GM10248 (cell line): ENCODE data around the gene TLE3.
A peak's percentile ranks its signal among the peaks of the same experiment; 100 is the strongest.

Experiments used
- CTCF ChIA-PET: fragments of 300-600 bp; sonication (Branson Sonifier 250); formaldehyde crosslinking; extraction: SDS; loops from one replicate; lab custom pipeline; 2021; ENCODE audit warnings: antibody characterized with exemption; lab: Yijun Ruan, JAX
- POLR2A ChIA-PET: fragments of 350-650 bp; sonication (Branson Sonifier 250); formaldehyde crosslinking; extraction: SDS; loops from one replicate; lab custom pipeline; 2020; ENCODE audit warnings: antibody characterized with exemption; lab: Yijun Ruan, JAX
- DNase-seq: peaks from one replicate; pipeline ENCODE4 v3.0.0; 2012; ENCODE audit errors: extremely low spot score
- CTCF ChIP-seq: IDR thresholded peaks from 2 replicates; pipeline ENCODE4 v1.5.1; 2012; ENCODE audit warnings: mild to moderate bottlenecking, low read depth; ENCODE audit errors: extremely low read depth, missing control alignments, control extremely low read depth

TLE3 gene

GRCh38 chr15:70038730-70039392 is 58.9 kb downstream of the TLE3 start:
- TF ChIP-seq CTCF = no peak
- POLR2A ChIA-PET = no interaction called here
- CTCF ChIA-PET = interaction anchor here (1.7 to 3.0 kb wide), 2 partner anchors 16 kb away, joined by 8 to 9 read pairs; no protein-coding TSS in a partner anchor
- DNase-seq = no peak

GRCh38 chr15:70037292-70037640 is 60.5 kb downstream of the TLE3 start:
- CTCF ChIA-PET = interaction anchor here (1.7 to 2.1 kb wide), 2 partner anchors 13 to 14 kb away, joined by 8 read pairs; no protein-coding TSS in a partner anchor

DNA sequence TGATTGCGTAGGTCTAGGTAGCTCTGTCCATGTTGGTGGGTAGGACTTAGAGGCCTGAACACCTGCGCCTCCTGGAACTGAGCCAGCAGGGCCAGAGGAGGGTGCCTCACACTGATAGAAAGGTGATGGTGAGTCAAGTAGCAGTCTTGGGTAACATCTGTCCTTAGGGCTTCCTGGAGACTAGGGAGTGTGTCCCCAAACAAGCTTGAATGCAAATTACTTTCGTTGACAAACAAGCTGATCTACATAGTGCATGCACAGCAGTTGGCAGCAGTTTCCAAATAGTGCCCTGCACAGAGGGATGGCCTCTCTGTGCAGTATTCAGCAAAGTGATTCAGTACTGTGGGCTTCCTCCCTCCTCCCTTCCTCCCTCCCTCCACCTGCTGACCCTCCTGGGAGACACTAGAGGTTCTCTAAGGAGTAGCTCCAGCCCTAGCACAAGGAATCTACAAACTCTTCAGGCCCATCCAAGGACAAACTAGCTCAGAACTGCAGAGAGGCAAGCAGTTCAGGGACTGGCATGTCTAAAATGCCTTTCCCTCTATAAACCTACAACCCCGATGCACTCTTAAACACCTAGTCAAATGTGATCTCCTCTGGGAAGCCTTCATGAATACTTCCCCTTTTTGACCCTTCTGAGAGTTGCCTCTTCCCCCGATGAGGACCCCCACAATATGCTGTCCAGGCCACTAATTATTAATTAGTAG is 61.0 kb downstream of the TLE3 start:
- DNase-seq = peak; percentile 78
- CTCF ChIA-PET = interaction anchor here (1.3 to 2.1 kb wide), 6 partner anchors 10 to 430 kb away, joined by 3 to 8 read pairs (median 4); no protein-coding TSS in a partner anchor
- TF ChIP-seq CTCF = no peak
- POLR2A ChIA-PET = interaction anchor here (0.6 to 0.8 kb wide), 2 partner anchors 13 to 22 kb away, joined by 3 to 4 read pairs; no protein-coding TSS in a partner anchor

More at GRCh38 chr15:70037292-70037640, 60.5 kb downstream of the TLE3 start:
- POLR2A ChIA-PET = interaction anchor here (0.6 to 0.8 kb wide), 2 partner anchors 14 to 22 kb away, joined by 3 to 4 read pairs; no protein-coding TSS in a partner anchor
- no peak for TF ChIP-seq CTCF
- no peak for DNase-seq

DNA sequence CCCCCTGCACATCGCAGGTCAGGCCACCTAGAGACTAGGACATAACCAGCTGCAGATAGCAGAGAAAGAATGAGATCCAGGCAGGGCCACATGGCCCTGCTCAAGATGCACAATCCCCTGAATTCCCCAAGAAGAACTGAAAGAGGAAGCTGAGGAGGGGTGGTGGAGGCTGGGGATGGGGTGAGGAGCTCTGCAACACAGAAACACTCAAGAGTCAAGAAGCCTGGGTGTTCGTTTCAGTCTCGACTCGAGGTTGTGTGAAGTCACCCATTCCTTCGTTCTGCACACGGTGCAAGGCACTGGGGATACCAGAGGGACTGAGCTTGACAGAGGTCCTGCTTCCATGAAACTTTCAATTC is 62.0 kb downstream of the TLE3 start:
- ChIA-PET POLR2A (interaction anchor here (0.6 to 1.0 kb wide), 3 partner anchors 11 to 62 kb away, joined by 3 to 4 read pairs (median 4); partner anchors contain the start of gene TLE3), CTCF (interaction anchor here (0.8 to 2.1 kb wide), 9 partner anchors 11 to 452 kb away, joined by 3 to 8 read pairs (median 3); no protein-coding TSS in a partner anchor)
- no peak for TF ChIP-seq CTCF
- DNase-seq = peak; percentile 84

DNA sequence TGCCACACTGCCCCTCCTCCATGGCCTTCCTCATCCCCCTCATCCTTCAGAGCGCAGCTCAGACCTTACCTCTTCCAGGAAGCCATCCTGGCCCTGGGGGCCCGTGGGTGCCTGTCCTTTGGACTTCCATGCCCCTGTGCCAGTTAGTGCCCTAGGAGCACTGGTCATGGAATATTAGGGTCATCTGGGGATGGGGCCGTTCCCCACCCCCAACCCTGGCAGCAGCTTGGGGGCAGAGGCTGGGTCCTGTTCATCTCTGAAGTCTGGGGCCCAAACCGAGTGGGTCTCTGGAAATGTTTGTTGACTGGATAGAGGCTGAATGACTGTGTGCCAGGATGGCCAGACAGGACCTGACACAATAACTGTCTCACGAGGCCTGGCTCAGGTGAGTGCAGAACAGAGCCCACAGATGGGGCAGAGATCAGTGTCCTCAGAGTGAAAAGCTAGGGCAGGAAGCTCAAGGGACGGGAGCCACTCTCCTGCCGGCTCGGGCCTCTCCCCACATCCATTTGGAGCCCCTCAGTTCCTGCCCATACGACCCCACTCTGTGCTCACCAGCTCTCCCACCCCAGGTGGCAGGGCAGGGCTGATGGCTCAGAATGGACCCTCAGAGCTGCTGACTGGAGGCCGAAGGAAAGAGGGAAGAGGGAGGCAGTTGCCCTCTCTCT is 62.5 kb downstream of the TLE3 start:
- ChIA-PET CTCF (interaction anchor here (0.8 to 2.1 kb wide), 9 partner anchors 11 to 452 kb away, joined by 3 to 8 read pairs (median 3); no protein-coding TSS in a partner anchor), POLR2A (interaction anchor here (0.9 to 1.0 kb wide), 2 partner anchors 11 to 32 kb away, joined by 4 read pairs; no protein-coding TSS in a partner anchor)
- DNase-seq = no peak
- TF ChIP-seq CTCF = no peak

DNA sequence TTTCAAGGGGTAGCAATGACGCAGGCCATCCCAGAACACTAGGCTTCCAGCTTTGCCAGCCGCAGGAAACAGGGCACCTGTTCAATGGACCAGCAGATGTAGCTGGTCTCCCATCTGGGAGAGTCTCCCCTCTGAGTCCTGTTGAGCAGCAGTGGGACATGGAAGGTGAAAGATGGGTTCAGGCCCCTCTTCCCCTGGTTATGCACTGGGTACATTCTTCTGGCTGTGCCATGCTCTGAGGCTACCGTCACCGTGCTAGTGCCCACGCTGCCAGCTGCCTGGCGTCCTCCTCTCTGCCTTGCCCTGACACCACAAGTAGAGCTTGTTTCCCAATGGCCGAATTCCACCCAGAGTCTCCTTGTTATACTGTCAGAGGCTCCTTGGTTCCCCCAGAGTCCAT is 63.1 kb downstream of the TLE3 start:
- TF ChIP-seq CTCF = no peak
- ChIA-PET CTCF (interaction anchor here (0.8 to 1.5 kb wide), 2 partner anchors 11 to 69 kb away, joined by 3 to 4 read pairs; no protein-coding TSS in a partner anchor), POLR2A (no interaction called here)
- no peak for DNase-seq
